Nephron progenitor cell (in vitro differentiated cells): Measurements from ENCODE around the gene NLGN1.

Experiments used
- DNase-seq: peaks from one replicate; pipeline ENCODE4 v3.0.0; 2021
- H3K27ac Mint-ChIP-seq: 2 replicates; pipeline ENCODE4 v1.8.0; 2021; ENCODE audit warnings: mild to moderate bottlenecking, moderate library complexity, mixed read lengths
- H3K27me3 Mint-ChIP-seq: 2 replicates; pipeline ENCODE4 v1.8.0; 2021; ENCODE audit warnings: mild to moderate bottlenecking, low read depth, mixed read lengths; ENCODE audit not compliant: poor library complexity
- H3K36me3 Mint-ChIP-seq: 2 replicates; pipeline ENCODE4 v1.8.0; 2021; ENCODE audit warnings: low read depth, mixed read lengths
- H3K4me1 Mint-ChIP-seq: 2 replicates; pipeline ENCODE4 v1.8.0; 2021; ENCODE audit warnings: mixed read lengths
- H3K4me3 Mint-ChIP-seq: 2 replicates; pipeline ENCODE4 v1.8.0; 2021; ENCODE audit warnings: mild to moderate bottlenecking, moderate library complexity, mixed read lengths
- H3K9me3 Mint-ChIP-seq: 2 replicates; pipeline ENCODE4 v1.8.0; 2021; ENCODE audit warnings: mild to moderate bottlenecking, moderate library complexity, mixed read lengths
- TF ChIP-seq, protein P1 (sequence below): fragments of 200-600 bp; sonication (generic); IDR thresholded peaks from 2 replicates; pipeline ENCODE4 v1.5.0; 2021; ENCODE audit warnings: antibody characterized with exemption

The NLGN1 gene

DNA sequence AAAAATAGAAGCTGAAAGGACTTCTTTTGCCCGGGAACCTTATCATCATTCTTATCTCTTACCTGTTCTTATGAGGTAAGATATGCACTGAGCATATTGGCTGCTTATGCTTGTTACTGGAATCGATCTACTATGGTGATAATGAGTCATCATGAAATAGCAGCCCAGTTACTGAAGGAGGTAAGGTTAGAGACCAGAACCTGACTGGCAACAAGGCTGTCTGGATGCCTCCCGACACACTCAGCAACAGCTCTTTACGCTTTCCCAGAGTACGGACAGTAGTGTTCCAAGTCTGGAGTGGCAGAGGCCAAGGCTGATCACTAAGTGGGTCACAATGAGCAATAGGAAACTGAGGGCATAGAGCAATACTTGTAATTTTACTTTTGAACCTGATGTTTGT lies 314.1 kb downstream of the NLGN1 start:
- Mint-ChIP-seq H3K27me3 (no peaks in the 10 kb centered on the region), H3K36me3 (no peaks in the 10 kb centered on the region), H3K4me1 (no peaks in the 10 kb centered on the region), H3K9me3 (no peaks in the 10 kb centered on the region), H3K4me3 (no peak overlapping the region), H3K27ac (no peak overlapping the region)
- DNase-seq = no peak
- TF ChIP-seq, protein P1, sequence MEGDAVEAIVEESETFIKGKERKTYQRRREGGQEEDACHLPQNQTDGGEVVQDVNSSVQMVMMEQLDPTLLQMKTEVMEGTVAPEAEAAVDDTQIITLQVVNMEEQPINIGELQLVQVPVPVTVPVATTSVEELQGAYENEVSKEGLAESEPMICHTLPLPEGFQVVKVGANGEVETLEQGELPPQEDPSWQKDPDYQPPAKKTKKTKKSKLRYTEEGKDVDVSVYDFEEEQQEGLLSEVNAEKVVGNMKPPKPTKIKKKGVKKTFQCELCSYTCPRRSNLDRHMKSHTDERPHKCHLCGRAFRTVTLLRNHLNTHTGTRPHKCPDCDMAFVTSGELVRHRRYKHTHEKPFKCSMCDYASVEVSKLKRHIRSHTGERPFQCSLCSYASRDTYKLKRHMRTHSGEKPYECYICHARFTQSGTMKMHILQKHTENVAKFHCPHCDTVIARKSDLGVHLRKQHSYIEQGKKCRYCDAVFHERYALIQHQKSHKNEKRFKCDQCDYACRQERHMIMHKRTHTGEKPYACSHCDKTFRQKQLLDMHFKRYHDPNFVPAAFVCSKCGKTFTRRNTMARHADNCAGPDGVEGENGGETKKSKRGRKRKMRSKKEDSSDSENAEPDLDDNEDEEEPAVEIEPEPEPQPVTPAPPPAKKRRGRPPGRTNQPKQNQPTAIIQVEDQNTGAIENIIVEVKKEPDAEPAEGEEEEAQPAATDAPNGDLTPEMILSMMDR = no peak

DNA sequence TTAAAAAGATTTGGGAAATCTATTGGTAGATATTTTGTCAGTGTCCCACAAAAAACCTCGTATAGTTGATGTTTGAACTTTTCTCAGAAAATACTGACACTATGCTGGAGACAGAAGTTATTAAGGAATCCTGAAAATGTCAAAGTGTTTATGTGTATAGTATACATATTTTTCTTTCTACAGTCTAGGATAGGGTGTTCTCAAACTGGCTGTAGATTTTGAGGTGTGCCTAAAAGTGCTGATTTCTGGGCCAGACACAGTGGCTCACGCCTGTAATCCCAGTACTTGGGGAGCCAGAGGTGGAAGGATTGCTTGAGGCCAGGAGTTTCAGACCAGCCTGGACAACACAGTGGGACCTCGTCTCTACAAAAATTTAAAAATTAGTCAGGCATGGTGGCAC lies 322.0 kb downstream of the NLGN1 start:
- TF ChIP-seq, protein P1 = no peak
- H3K36me3 Mint-ChIP-seq = no peaks in the 10 kb centered on the region
- DNase-seq = no peak
- no peak overlapping the region for H3K4me3 Mint-ChIP-seq
- no peak overlapping the region for H3K27ac Mint-ChIP-seq
- no peaks in the 10 kb centered on the region for H3K9me3 Mint-ChIP-seq
- H3K4me1 Mint-ChIP-seq = no peaks in the 10 kb centered on the region
- no peaks in the 10 kb centered on the region for H3K27me3 Mint-ChIP-seq

DNA sequence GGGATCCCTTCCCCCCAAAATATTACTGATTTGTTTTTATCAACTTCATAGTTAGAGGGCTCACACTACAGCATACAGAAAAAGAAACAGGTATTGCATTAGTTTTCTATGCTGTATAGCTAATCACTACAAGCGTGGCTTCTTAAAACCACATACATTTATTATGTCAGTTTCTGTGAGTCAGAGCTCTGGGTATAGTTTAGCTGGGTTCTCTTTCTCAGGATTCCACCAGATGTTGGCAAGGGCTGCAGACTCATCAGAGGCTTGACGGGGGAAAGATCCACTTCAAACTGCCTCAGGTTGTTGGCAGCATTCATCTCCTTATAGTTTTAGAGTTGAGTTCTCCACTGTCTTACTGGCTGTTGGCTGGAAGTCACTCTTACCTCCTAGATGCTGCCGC lies 328.0 kb downstream of the NLGN1 start:
- Mint-ChIP-seq H3K27me3 (no peaks in the 10 kb centered on the region), H3K9me3 (no peaks in the 10 kb centered on the region), H3K4me3 (no peak overlapping the region), H3K4me1 (no peaks in the 10 kb centered on the region), H3K36me3 (no peaks in the 10 kb centered on the region), H3K27ac (no peak overlapping the region)
- TF ChIP-seq, protein P1 = no peak
- no peak for DNase-seq

DNA sequence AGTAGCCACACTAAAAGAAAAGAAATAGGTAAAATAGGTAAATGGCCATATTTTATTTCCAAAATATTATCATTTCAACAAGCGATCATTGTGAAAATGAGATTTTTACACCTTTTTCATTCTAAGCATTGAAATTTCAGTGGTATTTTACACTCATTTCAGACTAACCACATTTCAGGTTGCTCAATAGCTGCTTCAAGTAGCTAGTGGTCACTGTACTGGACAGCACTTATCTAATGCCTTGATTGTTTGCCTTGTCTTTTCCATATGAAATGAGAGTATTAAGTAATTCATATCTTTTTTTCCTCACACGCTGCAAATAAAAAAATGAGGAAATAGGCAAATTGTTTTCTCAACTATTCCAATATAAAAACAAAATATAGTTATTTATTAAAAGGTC lies 332.8 kb downstream of the NLGN1 start:
- H3K4me1 Mint-ChIP-seq = no peaks in the 10 kb centered on the region
- H3K27me3 Mint-ChIP-seq = no peaks in the 10 kb centered on the region
- DNase-seq = no peak
- H3K36me3 Mint-ChIP-seq = no peaks in the 10 kb centered on the region
- no peak overlapping the region for H3K4me3 Mint-ChIP-seq
- TF ChIP-seq, protein P1 = no peak
- no peak overlapping the region for H3K27ac Mint-ChIP-seq
- H3K9me3 Mint-ChIP-seq = no peaks in the 10 kb centered on the region

DNA sequence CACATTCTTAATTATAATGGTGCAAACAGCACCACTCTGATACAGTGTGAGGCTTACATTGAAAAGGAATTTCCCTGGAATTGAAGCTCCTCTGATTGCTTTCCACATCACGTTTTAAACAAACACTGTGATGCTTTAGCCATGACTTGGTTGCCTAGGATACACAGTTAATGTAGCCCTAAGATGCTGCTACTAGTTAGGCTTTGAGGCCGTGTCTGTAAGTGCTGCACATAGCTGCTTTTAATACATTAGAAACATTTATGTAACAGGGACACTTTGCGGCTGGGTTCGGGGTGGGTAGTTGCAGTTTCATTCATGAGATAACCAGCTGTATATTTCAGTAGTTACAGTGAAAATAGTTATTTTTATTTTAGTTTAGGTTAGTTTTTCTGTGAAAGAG lies 334.7 kb downstream of the NLGN1 start:
- Mint-ChIP-seq H3K27ac (no peak overlapping the region), H3K36me3 (no peaks in the 10 kb centered on the region), H3K9me3 (no peaks in the 10 kb centered on the region), H3K27me3 (no peaks in the 10 kb centered on the region), H3K4me3 (no peak overlapping the region), H3K4me1 (no peaks in the 10 kb centered on the region)
- TF ChIP-seq, protein P1 = no peak
- DNase-seq = no peak

DNA sequence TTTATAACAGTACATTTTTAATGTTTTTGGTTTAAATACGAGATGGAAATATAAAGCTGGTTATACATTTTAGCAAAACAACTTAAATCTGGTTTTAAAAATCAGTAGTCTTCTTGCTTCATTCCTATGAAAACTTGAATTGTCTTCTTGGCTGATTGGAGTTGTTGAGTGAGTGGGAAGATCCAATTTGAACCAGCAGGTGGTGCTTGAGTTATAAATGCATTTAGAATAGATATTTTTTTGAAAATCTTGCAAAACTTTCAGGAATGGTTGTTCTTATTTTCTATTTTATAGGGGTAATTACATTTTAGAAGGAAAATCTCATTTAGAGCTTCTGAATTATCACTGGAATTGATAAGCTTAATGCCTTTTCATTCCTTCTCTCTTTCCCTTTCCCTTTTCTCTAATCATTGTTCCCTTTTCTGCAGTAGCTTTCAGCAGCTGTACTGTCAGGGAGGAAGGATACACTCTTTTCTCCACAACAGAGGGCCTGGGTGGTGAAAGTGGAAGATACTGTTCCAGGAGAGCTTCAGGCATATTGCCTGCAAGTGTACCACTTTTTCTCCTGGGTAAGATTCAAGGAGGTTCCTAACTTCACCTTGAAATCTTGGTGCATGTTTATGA lies 335.6 kb downstream of the NLGN1 start:
- Mint-ChIP-seq H3K27me3 (no peaks in the 10 kb centered on the region), H3K9me3 (no peaks in the 10 kb centered on the region), H3K27ac (no peak overlapping the region), H3K4me3 (no peak overlapping the region), H3K36me3 (no peaks in the 10 kb centered on the region), H3K4me1 (no peaks in the 10 kb centered on the region)
- TF ChIP-seq, protein P1 = peak; percentile 42
- DNase-seq = no peak
